Sigmoid colon (tissue), 3 donors: ENCODE data around the gene DCTN5.

ENCODE experiments used
- POLR2A ChIP-seq, 2 donors: fragments of 450-650 bp; IDR thresholded peaks; one replicate each; pipeline ENCODE4 v1.6.1; 2016; ENCODE audit warnings: antibody characterized with exemption in 2 of 2, mild to moderate bottlenecking in 2 of 2, moderate library complexity in 2 of 2
- TF ChIP-seq, protein P1 (sequence below), 4 experiments: fragments of 450-650 bp in 3 of 4; fragments of 200-600 bp in 1 of 4; IDR thresholded peaks; one replicate each; pipeline ENCODE4 v1.5.1; 2016 to 2019; ENCODE audit warnings: antibody characterized with exemption in 4 of 4, mild to moderate bottlenecking in 3 of 4, moderate library complexity in 2 of 4

DNA sequence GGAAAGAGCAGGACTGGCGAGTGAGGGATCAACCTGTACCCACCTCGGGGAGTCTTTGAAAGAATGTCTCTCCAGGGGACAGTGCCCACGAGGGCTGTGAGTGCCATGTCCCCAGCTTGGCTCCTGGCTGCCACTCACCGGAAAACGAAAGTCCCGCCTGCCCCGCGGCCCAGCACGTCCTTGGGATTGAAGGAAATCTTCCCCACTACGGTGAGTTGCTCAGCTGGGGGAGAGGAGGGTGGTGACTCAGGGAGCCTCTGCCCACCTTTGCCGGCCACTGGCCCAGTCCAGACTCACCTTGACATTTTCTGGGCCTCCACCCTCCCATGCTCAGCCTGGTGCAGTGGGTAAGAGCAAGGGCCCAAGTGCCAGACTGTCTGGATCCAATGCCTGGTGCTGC is 54.5 kb downstream of the DCTN5 start:
- TF ChIP-seq, protein P1, sequence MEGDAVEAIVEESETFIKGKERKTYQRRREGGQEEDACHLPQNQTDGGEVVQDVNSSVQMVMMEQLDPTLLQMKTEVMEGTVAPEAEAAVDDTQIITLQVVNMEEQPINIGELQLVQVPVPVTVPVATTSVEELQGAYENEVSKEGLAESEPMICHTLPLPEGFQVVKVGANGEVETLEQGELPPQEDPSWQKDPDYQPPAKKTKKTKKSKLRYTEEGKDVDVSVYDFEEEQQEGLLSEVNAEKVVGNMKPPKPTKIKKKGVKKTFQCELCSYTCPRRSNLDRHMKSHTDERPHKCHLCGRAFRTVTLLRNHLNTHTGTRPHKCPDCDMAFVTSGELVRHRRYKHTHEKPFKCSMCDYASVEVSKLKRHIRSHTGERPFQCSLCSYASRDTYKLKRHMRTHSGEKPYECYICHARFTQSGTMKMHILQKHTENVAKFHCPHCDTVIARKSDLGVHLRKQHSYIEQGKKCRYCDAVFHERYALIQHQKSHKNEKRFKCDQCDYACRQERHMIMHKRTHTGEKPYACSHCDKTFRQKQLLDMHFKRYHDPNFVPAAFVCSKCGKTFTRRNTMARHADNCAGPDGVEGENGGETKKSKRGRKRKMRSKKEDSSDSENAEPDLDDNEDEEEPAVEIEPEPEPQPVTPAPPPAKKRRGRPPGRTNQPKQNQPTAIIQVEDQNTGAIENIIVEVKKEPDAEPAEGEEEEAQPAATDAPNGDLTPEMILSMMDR (IDR thresholded peaks at IDR 0.05) = no peak
- no peak for TF ChIP-seq POLR2A (IDR thresholded peaks at IDR 0.05)
